ENCODE results near the gene OMP.

Gene OMP

GRCh38 chr11:77082838-77083565 lies 19.6 kb upstream of the OMP start:
- TF ChIP-seq CTCF (IDR thresholded peaks at IDR 0.05; ENCODE audit: low read depth, low read length), result no peak
- H3K4me3 ChIP-seq (ENCODE audit: low read depth, low read length), result no peak overlapping the region

- H3K4me3 ChIP-seq (ENCODE audit: low read depth, low read length), result no peak overlapping the region
- TF ChIP-seq CTCF (IDR thresholded peaks at IDR 0.05; ENCODE audit: low read depth, low read length), result no peak
Measured at GRCh38 chr11:77083566-77084245, 18.9 kb upstream of the OMP start.

GRCh38 chr11:77084581-77085191 lies 18.0 kb upstream of the OMP start:
- no peak overlapping the region for H3K4me3 ChIP-seq (ENCODE audit: low read depth, low read length)
- TF ChIP-seq CTCF (IDR thresholded peaks at IDR 0.05; ENCODE audit: low read depth, low read length), result no peak

GRCh38 chr11:77085652-77086051 lies 17.0 kb upstream of the OMP start:
- TF ChIP-seq CTCF (IDR thresholded peaks at IDR 0.05; ENCODE audit: low read depth, low read length), result no peak
- H3K4me3 ChIP-seq (ENCODE audit: low read depth, low read length), result no peak overlapping the region

GRCh38 chr11:77086521-77087472 lies 15.8 kb upstream of the OMP start:
- no peak for TF ChIP-seq CTCF (IDR thresholded peaks at IDR 0.05; ENCODE audit: low read depth, low read length)
- H3K4me3 ChIP-seq (ENCODE audit: low read depth, low read length), result no peak overlapping the region

GRCh38 chr11:77087723-77088225 lies 14.9 kb upstream of the OMP start:
- TF ChIP-seq CTCF (IDR thresholded peaks at IDR 0.05; ENCODE audit: low read depth, low read length), result no peak
- H3K4me3 ChIP-seq (ENCODE audit: low read depth, low read length), result no peak overlapping the region
